Esophagus squamous epithelium (tissue), 5 donors: Measurements from ENCODE around the gene CASP8. TPM values are rescaled to one million over a fixed set of nuclear protein-coding genes. Genes with fewer than 3 reads are reported as not detected.
A peak's percentile ranks its signal among the peaks of the same experiment; 100 is the strongest.

Experiments used
- DNase-seq: peaks from one replicate; lab custom pipeline; 2025; lab: John Stamatoyannopoulos, UW
- H3K27ac ChIP-seq, 4 donors: fragments of 200-600 bp; sonication (generic); one replicate each; pipeline ENCODE4 v1.5.1; 2016 to 2019; ENCODE audit warnings: mild to moderate bottlenecking in 1 of 4
- H3K27me3 ChIP-seq, 4 donors: fragments of 200-600 bp; sonication (generic); 1 replicate in 3 of 4; 2 replicates in 1 of 4; pipeline versions ENCODE4 v1.5.1 to v1.6.0; 2017 to 2021; ENCODE audit warnings: antibody characterized with exemption in 1 of 4
- H3K36me3 ChIP-seq, 3 donors: fragments of 200-600 bp; sonication (generic); one replicate each; pipeline ENCODE4 v1.5.1; 2016 to 2019
- H3K4me1 ChIP-seq, 3 donors: fragments of 200-600 bp; sonication (generic); one replicate each; pipeline ENCODE4 v1.5.1; 2017 to 2019
- H3K4me3 ChIP-seq, 4 donors: fragments of 200-600 bp; sonication (generic); 1 replicate in 3 of 4; 2 replicates in 1 of 4; pipeline ENCODE4 v1.5.1; 2016 to 2019; ENCODE audit warnings: mild to moderate bottlenecking in 2 of 4, moderate library complexity in 1 of 4
- H3K9me3 ChIP-seq, 3 donors: fragments of 200-600 bp; sonication (generic); one replicate each; pipeline ENCODE4 v1.5.1; 2016 to 2019
- POLR2A ChIP-seq, 4 donors: fragments of 450-650 bp; IDR thresholded peaks; one replicate each; pipeline ENCODE4 v1.6.1; 2017; ENCODE audit warnings: antibody characterized with exemption in 4 of 4, mild to moderate bottlenecking in 4 of 4, moderate library complexity in 3 of 4
- WGBS, 2 donors: methylation state at CpG; one replicate each; pipeline ENCODE4 v1.1.5; 2018; 5-methylcytosine and 5-hydroxymethylcytosine counted together
- intact Hi-C: fragments of 100-400 bp; cut with DNase I; formaldehyde crosslinking; loops from one replicate; pipeline ENCODE4 v1.15.0; 2022
- total RNA-seq, 4 donors: library from RNA; depleted of rRNA; stranded (reverse); fragments of >200 nt; gene quantifications; one replicate each; pipeline ENCODE4 v1.1.0, GENCODE V29; 2016
- TF ChIP-seq, protein P1 (sequence below), 6 experiments: fragments of 450-650 bp in 4 of 6; fragments of 200-600 bp in 2 of 6; sonication (generic) in 2 of 6; IDR thresholded peaks; one replicate each; pipeline ENCODE4 v1.5.1; 2016 to 2019; ENCODE audit warnings: antibody characterized with exemption in 6 of 6, mild to moderate bottlenecking in 4 of 6, moderate library complexity in 4 of 6
- donor health status: DM: yes; HTN: yes; CAD: no.

Gene CASP8
- total RNA-seq, 4 donors from 2014 or later: 13.8 to 28.2 (median 22.8) TPM

GRCh38 chr2:201255408-201256033 is 4.8 kb upstream of the CASP8 start:
- no peak for TF ChIP-seq POLR2A (IDR thresholded peaks at IDR 0.05)
- TF ChIP-seq, protein P1, sequence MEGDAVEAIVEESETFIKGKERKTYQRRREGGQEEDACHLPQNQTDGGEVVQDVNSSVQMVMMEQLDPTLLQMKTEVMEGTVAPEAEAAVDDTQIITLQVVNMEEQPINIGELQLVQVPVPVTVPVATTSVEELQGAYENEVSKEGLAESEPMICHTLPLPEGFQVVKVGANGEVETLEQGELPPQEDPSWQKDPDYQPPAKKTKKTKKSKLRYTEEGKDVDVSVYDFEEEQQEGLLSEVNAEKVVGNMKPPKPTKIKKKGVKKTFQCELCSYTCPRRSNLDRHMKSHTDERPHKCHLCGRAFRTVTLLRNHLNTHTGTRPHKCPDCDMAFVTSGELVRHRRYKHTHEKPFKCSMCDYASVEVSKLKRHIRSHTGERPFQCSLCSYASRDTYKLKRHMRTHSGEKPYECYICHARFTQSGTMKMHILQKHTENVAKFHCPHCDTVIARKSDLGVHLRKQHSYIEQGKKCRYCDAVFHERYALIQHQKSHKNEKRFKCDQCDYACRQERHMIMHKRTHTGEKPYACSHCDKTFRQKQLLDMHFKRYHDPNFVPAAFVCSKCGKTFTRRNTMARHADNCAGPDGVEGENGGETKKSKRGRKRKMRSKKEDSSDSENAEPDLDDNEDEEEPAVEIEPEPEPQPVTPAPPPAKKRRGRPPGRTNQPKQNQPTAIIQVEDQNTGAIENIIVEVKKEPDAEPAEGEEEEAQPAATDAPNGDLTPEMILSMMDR (IDR thresholded peaks at IDR 0.05): no peak
- Histone ChIP-seq H3K27ac (peak overlapping the region in 3 of 4 donors; percentile 54 to 96 (median 81)), H3K4me1 (peaks cover 27 to 64% (median 34%) of the 10 kb centered on the region in 3 donors), H3K4me3 (no peak overlapping the region), H3K36me3 (no peaks in the 10 kb centered on the region), H3K9me3 (no peaks in the 10 kb centered on the region), H3K27me3 (no peaks in the 10 kb centered on the region)
- DNase-seq: no peak
- intact Hi-C loops: no loop called here
- WGBS, 2 donors: 88 to 89% methylated on average over 2 to 3 of the region's 3 CpGs

DNA sequence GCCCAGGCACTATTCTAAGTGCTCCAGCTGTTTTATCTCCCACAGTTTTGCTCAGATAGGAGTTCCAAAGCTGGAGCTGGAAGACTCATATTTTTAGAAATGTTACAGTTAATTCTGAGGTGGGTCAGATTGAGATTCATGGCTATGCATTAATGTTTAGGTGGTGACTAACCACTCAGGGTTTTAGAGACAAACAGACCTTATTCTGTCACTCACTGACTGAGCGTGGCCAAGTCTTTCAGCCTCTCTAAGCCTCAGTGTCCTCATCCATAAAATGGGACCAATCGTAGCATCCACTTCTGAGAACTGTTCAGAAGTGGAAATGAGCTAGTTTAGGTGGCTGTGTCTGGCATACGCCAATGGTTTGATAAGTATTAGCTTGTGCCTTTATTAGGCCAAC is 4.3 kb upstream of the CASP8 start:
- no peaks in the 10 kb centered on the region for H3K9me3 ChIP-seq
- no peak overlapping the region for H3K4me3 ChIP-seq
- no peak for DNase-seq
- H3K27me3 ChIP-seq: no peaks in the 10 kb centered on the region
- no peaks in the 10 kb centered on the region for H3K36me3 ChIP-seq
- 91 to 96% methylated on average over 3 of the region's 3 CpGs for whole genome bisulfite sequencing, 2 donors
- intact Hi-C loops: no loop called here
- H3K4me1 ChIP-seq: peaks cover 28 to 70% (median 39%) of the 10 kb centered on the region in 3 donors
- TF ChIP-seq POLR2A (IDR thresholded peaks at IDR 0.05): no peak
- TF ChIP-seq, protein P1 (IDR thresholded peaks at IDR 0.05): no peak
- peak overlapping the region in 3 of 4 donors; percentile 91 to 96 (median 94) for H3K27ac ChIP-seq

DNA sequence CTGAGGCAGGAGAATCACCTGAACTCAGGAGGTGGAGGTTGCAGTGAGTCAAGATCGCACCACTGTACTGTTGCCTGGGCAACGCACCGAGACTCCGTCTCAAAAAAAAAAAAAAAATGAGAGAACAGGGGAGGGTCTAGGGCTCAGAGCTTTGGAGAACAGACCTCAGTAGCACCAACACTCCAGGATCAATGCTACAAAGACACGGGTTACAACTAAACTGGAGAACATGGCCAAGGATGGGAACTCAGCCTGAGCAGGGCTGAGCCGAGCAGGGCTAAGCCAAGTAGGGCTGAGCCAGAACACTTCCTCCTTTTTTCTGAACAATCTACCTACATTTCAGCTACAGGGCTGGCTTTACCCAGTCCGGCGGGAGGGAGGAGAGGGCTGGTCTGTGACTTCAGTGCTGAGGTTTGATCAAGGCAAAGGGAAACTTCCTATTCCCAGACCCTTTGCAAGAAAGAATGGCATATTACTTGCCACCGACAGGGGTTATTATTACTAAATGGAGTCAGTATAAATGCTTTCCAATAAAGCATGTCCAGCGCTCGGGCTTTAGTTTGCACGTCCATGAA is 2.9 kb upstream of the CASP8 start:
- no peaks in the 10 kb centered on the region for H3K36me3 ChIP-seq
- H3K9me3 ChIP-seq: no peaks in the 10 kb centered on the region
- peak in 1 of 4 donors; percentile 43 for TF ChIP-seq POLR2A (IDR thresholded peaks at IDR 0.05)
- TF ChIP-seq, protein P1 (IDR thresholded peaks at IDR 0.05): peak in 3 of 6 experiments; percentile 19 to 36 (median 31)
- 8 to 14% methylated on average over 10 to 12 of the region's 12 CpGs for WGBS, 2 donors
- peak overlapping the region; percentile 90 to 96 (median 92) for H3K27ac ChIP-seq
- H3K4me1 ChIP-seq: peaks cover 28 to 83% (median 39%) of the 10 kb centered on the region in 3 donors
- peak overlapping the region; percentile 38 to 68 (median 64) for H3K4me3 ChIP-seq
- intact Hi-C loops: no loop called here
- no peaks in the 10 kb centered on the region for H3K27me3 ChIP-seq
- peak; percentile 16 for DNase-seq

DNA sequence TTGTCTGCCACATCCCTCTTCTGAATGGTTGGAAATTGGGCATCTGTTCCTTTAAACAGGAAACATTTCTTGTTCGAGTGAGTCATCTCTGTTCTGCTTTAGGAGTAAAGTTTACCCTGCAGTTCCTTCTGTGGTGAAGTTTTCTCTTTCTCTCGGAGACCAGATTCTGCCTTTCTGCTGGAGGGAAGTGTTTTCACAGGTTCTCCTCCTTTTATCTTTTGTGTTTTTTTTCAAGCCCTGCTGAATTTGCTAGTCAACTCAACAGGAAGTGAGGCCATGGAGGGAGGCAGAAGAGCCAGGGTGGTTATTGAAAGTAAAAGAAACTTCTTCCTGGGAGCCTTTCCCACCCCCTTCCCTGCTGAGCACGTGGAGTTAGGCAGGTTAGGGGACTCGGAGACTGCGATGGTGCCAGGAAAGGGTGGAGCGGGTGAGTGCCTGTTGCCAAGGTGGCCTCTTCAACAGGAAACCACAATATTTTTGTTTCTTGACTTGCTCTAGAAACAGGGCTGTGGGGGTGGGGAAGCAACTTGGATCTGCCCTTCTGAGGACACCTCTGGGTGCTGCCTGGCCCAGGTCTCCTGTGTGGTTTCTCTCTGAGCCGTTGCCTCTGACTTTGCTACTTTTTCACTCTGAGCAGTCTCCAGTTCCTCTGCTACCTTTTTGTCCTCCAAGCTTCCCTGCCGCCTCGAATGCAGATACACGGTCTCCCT is 2.2 kb upstream of the CASP8 start:
- TF ChIP-seq POLR2A (IDR thresholded peaks at IDR 0.05): peak in 1 of 4 donors; percentile 37
- TF ChIP-seq, protein P1 (IDR thresholded peaks at IDR 0.05): peak in 2 of 6 experiments; percentile 4 to 10
- H3K27me3 ChIP-seq: no peaks in the 10 kb centered on the region
- peak; percentile 68 for DNase-seq
- H3K4me1 ChIP-seq: peaks cover 28 to 90% (median 39%) of the 10 kb centered on the region in 3 donors
- 0% methylated on average over 9 to 10 of the region's 10 CpGs for WGBS, 2 donors
- H3K4me3 ChIP-seq: peak overlapping the region; percentile 38 to 68 (median 64)
- intact Hi-C loops: no loop called here
- peak overlapping the region; percentile 90 to 96 (median 92) for H3K27ac ChIP-seq
- no peaks in the 10 kb centered on the region for H3K9me3 ChIP-seq
- H3K36me3 ChIP-seq: no peaks in the 10 kb centered on the region
